Sigmoid colon (tissue), 7 donors: Measurements from ENCODE around the gene PAQR6. TPM values are rescaled to one million over a fixed set of nuclear protein-coding genes. Genes with fewer than 3 reads are reported as not detected.

Experiments
- DNase-seq: peaks from one replicate; pipeline ENCODE4 v3.0.0-alpha.2; 2019
- H3K27ac ChIP-seq, 4 donors: fragments of 200-600 bp; sonication (generic); one replicate each; pipeline ENCODE4 v1.5.1; 2016 to 2019; ENCODE audit warnings: mild to moderate bottlenecking in 1 of 4
- H3K27me3 ChIP-seq, 3 donors: fragments of 200-600 bp; sonication (generic); one replicate each; pipeline ENCODE4 v1.5.1; 2019; ENCODE audit warnings: mild to moderate bottlenecking in 1 of 3
- H3K36me3 ChIP-seq, 4 donors: fragments of 200-600 bp; sonication (generic); one replicate each; pipeline ENCODE4 v1.5.1; 2016 to 2019
- H3K4me1 ChIP-seq, 4 donors: fragments of 200-600 bp; sonication (generic); one replicate each; pipeline ENCODE4 v1.5.1; 2017 to 2019
- H3K4me3 ChIP-seq, 4 donors: fragments of 200-600 bp; sonication (generic); one replicate each; pipeline ENCODE4 v1.5.1; 2017 to 2019; ENCODE audit warnings: mild to moderate bottlenecking in 2 of 4, moderate library complexity in 1 of 4
- H3K9me3 ChIP-seq, 4 donors: fragments of 200-600 bp in 3 of 4; sonication (generic) in 3 of 4; one replicate each; pipeline versions ENCODE4 v1.5.1 to v1.6.1; 2013 to 2019
- CTCF ChIP-seq, 4 experiments: fragments of 450-650 bp in 3 of 4; fragments of 200-600 bp in 1 of 4; IDR thresholded peaks; one replicate each; pipeline ENCODE4 v1.5.1; 2016 to 2019; ENCODE audit warnings: antibody characterized with exemption in 4 of 4, mild to moderate bottlenecking in 3 of 4, moderate library complexity in 2 of 4
- EP300 ChIP-seq, 4 donors: sonication (generic); formaldehyde crosslinking; IDR thresholded peaks; one replicate each; pipeline ENCODE4 v1.6.1; 2017; ENCODE audit warnings: antibody characterized with exemption in 4 of 4
- POLR2A ChIP-seq, 2 donors: fragments of 450-650 bp; IDR thresholded peaks; one replicate each; pipeline ENCODE4 v1.6.1; 2016; ENCODE audit warnings: antibody characterized with exemption in 2 of 2, mild to moderate bottlenecking in 2 of 2, moderate library complexity in 2 of 2
- POLR2AphosphoS5 ChIP-seq, 4 donors: sonication (generic); formaldehyde crosslinking; IDR thresholded peaks; one replicate each; pipeline ENCODE4 v1.6.1; 2017; ENCODE audit warnings: antibody characterized with exemption in 4 of 4
- WGBS, 2 donors: extraction: QIAGEN DNeasy Blood & Tissue Kit; methylation state at CpG; one replicate each; pipeline ENCODE4 v1.1.7; 2013; 5-methylcytosine and 5-hydroxymethylcytosine counted together
- intact Hi-C: fragments of 100-400 bp; cut with DNase I; formaldehyde crosslinking; loops from one replicate; pipeline ENCODE4 v1.15.1; 2023
- polyA plus RNA-seq, 3 donors: library from polyadenylated mRNA; stranded (reverse); fragments of 200-250 nt; gene quantifications; one replicate each; pipeline ENCODE4 v1.2.3, GENCODE V29; 2013
- total RNA-seq, 4 donors: library from RNA; depleted of rRNA; stranded (reverse); fragments of >200 nt; gene quantifications; one replicate each; pipeline ENCODE4 v1.1.0, GENCODE V29; 2016
- donor health status: healthy with polysubstance abuse.
- donor health status: Bipolar disorder and iron deficiency.
- donor health status: healthy.

Gene PAQR6
- total and polyA plus RNA-seq, 7 donors = 0.69 to 7.7 (median 3.4) TPM

- Histone ChIP-seq H3K4me3 (no peak overlapping the region), H3K27ac (no peak overlapping the region), H3K27me3 (no peaks in the 10 kb centered on the region), H3K4me1 (peaks cover 0 to 17% (median 13%) of the 10 kb centered on the region in 4 donors), H3K36me3 (peaks cover 15 to 44% (median 26%) of the 10 kb centered on the region in 4 donors), H3K9me3 (no peaks in the 10 kb centered on the region)
- DNase-seq = no peak
- no peak for TF ChIP-seq POLR2A (IDR thresholded peaks at IDR 0.05)
- no peak for TF ChIP-seq EP300 (IDR thresholded peaks at IDR 0.05)
- no peak for TF ChIP-seq POLR2AphosphoS5 (IDR thresholded peaks at IDR 0.05)
- TF ChIP-seq CTCF (IDR thresholded peaks at IDR 0.05) = no peak
- 87 to 88% methylated on average over 12 of the region's 12 CpGs for WGBS, 2 donors
- intact Hi-C loops = no loop called here
Observed at GRCh38 chr1:156232201-156232894, 15.5 kb downstream of the PAQR6 start.

- H3K4me1 ChIP-seq = peaks cover 0 to 18% (median 14%) of the 10 kb centered on the region in 4 donors
- no peak for TF ChIP-seq EP300 (IDR thresholded peaks at IDR 0.05)
- no peak for TF ChIP-seq POLR2AphosphoS5 (IDR thresholded peaks at IDR 0.05)
- no peak for TF ChIP-seq CTCF (IDR thresholded peaks at IDR 0.05)
- no peak for TF ChIP-seq POLR2A (IDR thresholded peaks at IDR 0.05)
- H3K9me3 ChIP-seq = no peaks in the 10 kb centered on the region
- intact Hi-C loops = no loop called here
- no peaks in the 10 kb centered on the region for H3K27me3 ChIP-seq
- no peak for DNase-seq
- peaks cover 5 to 25% (median 13%) of the 10 kb centered on the region in 4 donors for H3K36me3 ChIP-seq
- no peak overlapping the region for H3K4me3 ChIP-seq
- 87 to 93% methylated on average over 1 of the region's 1 CpG for WGBS, 2 donors
- H3K27ac ChIP-seq = peak overlapping the region in 3 of 4 donors; percentile 2 to 56 (median 40)
Observed at GRCh38 chr1:156230473-156230837, 17.4 kb downstream of the PAQR6 start.

GRCh38 chr1:156229809-156230472 is 17.9 kb downstream of the PAQR6 start:
- TF ChIP-seq POLR2AphosphoS5 (IDR thresholded peaks at IDR 0.05) (peak in 2 of 4 donors; percentile 20 to 32), POLR2A (IDR thresholded peaks at IDR 0.05) (no peak), CTCF (IDR thresholded peaks at IDR 0.05) (no peak)
- Histone ChIP-seq H3K36me3 (peaks cover 5 to 23% (median 13%) of the 10 kb centered on the region in 4 donors), H3K4me3 (no peak overlapping the region), H3K9me3 (no peaks in the 10 kb centered on the region), H3K4me1 (peaks cover 0 to 23% (median 14%) of the 10 kb centered on the region in 4 donors), H3K27ac (peak overlapping the region; percentile 2 to 56 (median 44)), H3K27me3 (no peaks in the 10 kb centered on the region)
- DNase-seq = peak; percentile 82
- WGBS, 2 donors = 87 to 89% methylated on average over 11 of the region's 11 CpGs
- intact Hi-C loops = no loop called here

GRCh38 chr1:156228501-156228900 is 19.4 kb downstream of the PAQR6 start:
- intact Hi-C loops = no loop called here
- Histone ChIP-seq H3K4me1 (peaks cover 0 to 24% (median 14%) of the 10 kb centered on the region in 4 donors), H3K36me3 (peaks cover 5 to 17% (median 7%) of the 10 kb centered on the region in 4 donors), H3K27me3 (no peaks in the 10 kb centered on the region), H3K9me3 (no peaks in the 10 kb centered on the region), H3K27ac (no peak overlapping the region), H3K4me3 (no peak overlapping the region)
- DNase-seq = no peak
- 79 to 86% methylated on average over 7 of the region's 7 CpGs for WGBS, 2 donors
- no peak for TF ChIP-seq POLR2A (IDR thresholded peaks at IDR 0.05)
- no peak for TF ChIP-seq EP300 (IDR thresholded peaks at IDR 0.05)
- no peak for TF ChIP-seq POLR2AphosphoS5 (IDR thresholded peaks at IDR 0.05)
- TF ChIP-seq CTCF (IDR thresholded peaks at IDR 0.05) = no peak
